GM21825 (cell line): Measurements from ENCODE around the gene UBL7.

Experiments
- ATAC-seq: cut with Tn5 transposase; IDR thresholded peaks from one replicate; pipeline ENCODE4 v1.9.1; 2021; ENCODE audit warnings: mild to moderate bottlenecking, moderate library complexity; ENCODE audit not compliant: unreplicated experiment

The UBL7 gene

GRCh38 chr15:74425630-74426029, 35.3 kb downstream of the UBL7 start:
- ATAC-seq = no peak

DNA sequence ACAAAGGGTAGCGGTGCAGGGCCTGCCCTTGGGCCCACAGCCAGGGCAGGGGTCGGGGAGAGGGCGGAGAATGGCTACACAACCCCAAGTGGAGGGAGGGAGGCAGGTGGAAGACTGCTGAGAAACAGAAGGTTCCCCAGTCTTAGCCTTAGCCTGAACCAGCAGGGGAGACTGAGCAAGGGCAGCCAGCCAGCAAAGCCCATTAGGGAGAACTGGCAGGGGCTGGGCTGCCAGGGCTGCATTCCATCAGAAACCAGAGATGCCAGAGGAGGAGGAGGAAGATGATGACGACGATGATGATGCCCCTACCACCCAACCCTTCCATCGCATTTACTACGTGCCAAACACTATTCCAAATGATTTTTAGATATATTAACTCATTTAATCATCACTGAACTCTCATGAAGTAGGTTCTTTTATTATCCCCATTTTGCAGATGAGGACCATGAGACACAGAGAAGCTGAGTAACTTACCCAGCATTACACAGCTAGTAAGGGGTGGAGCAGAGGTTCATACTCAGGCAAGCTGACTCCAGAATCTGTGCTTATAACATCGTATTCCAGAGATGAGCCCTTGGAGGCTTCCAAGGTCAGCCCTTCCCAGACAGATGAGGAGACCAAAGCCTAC, 35.9 kb downstream of the UBL7 start:
- no peak for ATAC-seq

DNA sequence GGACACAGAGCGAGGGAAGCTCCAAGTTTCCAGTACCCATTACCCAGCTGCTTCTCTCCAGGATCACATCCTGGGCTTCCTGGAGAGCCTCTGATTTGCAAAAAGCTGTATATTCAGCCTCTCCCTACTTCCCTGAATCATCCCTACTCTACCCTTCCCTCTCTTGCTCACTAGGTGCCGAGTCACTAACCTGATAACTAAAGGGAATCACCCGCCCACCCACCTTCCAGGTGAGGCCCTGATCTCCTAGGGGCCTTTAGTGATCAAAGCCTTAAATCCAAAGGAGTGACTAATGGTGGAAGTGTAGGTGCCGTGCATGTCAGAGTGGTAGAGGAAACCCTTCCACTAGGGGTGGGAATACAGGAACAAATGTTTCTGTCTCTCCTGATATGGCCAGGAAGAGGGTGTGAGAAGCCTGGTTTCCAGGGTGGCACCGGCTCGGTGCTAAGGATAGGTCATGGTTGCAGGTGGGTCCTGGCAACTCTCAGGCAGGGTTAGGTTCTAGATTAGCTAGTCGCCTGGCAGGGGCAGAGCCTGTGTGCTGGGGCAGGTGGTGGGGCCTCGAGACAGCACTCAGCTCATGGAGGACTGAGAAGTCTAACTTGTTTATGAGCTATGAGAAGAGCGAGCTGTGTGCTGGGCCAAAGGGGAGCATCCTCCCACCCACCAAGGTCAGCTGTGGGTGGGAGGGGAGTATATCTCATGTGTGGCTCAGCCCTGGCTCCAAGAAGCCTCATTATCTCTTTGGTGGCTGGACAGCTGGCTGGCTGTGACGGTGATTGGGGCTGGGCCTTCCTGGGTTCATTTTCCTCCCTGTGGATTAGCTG, 37.3 kb downstream of the UBL7 start:
- ATAC-seq = no peak

DNA sequence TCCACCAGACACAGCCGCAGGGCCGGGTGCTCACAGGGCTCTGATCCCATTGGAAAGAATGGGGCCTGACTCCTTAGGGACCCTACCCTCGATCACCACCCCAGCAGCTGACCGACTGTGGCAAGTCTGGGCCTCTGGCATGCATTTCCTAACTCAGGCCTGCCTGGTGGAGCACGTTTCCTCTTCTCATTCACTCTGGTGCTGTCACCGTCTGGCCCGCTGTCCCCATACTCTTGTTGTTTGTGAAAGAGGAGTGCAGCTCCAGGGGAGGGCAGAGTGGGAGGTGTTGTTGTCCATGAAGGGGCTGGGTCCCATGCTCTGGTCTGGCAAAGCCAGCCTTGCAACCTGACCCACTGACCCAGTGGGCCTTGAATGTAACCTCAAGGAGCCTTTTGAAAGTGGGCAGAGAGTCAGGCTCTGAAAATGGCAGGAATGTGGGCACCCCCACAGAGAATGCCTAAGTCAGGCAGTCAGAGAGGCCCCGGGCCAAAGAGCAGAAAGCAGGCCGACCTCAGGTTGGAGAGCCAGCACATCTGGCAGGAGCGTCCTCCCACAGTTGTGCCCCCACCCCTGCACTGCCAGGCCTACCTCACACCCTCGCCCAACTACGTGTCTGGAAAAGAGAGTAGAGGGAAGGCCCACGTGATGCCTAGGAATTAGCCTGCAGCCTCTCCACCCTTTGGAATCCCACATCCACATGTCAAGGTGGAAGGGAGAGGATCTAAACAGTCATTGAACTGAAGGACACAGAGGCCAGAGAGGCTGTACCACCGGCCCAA, 38.1 kb downstream of the UBL7 start:
- ATAC-seq = no peak

DNA sequence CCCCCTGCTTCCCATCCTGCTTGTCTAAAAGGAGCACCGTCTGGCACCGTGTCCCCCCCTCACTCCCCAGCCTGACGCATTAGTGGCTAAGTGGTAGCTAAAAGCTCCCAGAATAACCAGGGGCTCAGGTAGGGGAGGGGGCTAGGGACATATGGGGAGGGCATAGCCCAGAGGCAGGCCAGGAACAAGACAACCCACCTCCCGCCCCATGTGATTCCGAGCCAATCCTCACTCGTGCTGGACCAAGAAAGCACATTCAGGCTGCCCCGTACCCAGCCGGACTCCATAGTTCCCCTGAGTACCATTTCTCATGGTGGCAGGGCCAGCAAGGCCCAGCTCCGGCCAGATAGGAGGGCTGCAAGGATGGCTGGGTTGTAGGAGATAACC, 38.7 kb downstream of the UBL7 start:
- ATAC-seq = no peak

GRCh38 chr15:74421302-74422245, 39.4 kb downstream of the UBL7 start:
- ATAC-seq = no peak

GRCh38 chr15:74420193-74420905, 40.6 kb downstream of the UBL7 start:
- no peak for ATAC-seq

- ATAC-seq = no peak
Measured at GRCh38 chr15:74419432-74419831, 41.5 kb downstream of the UBL7 start.

- ATAC-seq = no peak
Measured at GRCh38 chr15:74418575-74419338, 42.2 kb downstream of the UBL7 start.

DNA sequence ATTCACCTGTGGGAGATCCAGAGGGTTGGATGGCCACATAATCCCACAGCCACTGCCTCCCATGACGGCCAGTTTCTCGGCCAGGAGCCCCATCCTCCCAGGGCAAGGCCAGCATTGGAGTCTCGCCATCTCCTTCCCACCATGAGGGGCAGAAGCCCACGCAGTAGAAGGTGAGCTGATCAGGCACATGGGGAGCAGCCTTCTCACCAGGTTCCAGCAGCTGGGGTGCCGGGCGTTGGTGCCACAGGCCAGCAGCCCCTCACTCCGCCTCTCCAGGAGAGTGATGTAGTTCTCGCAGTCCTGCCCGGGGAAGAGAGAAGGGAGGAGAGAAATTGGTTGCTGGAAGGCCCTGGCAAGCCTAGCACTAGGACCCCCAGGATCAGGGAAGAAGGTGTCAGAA, 43.3 kb downstream of the UBL7 start:
- no peak for ATAC-seq

- no peak for ATAC-seq
Measured at GRCh38 chr15:74417225-74417624, 43.7 kb downstream of the UBL7 start.

GRCh38 chr15:74415966-74416916, 44.7 kb downstream of the UBL7 start:
- ATAC-seq = no peak

- ATAC-seq = no peak
Measured at GRCh38 chr15:74414603-74415338, 46.2 kb downstream of the UBL7 start.

DNA sequence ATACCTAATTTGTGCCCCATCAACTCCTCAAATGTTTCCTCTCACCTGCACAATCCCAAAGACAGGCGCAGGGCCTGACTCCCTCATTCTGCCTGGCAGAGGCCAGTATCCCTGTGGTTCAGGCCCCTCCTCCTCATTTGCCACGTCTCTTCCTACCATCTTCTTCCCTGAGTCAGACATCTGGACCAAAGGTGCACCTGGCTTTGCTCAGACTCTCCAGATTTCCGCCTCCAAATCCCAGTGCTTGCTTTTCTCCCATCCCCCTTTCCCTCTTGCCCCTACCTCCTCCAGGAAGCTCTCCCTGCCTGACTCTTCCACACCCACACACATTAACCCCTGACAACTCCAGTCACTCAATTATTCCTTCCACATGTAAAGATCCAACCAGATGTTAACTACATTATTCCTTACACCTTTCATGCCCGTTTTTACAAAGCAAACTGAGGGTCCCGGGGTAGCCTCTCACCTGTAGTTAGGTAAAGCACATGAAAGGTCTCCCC, 46.8 kb downstream of the UBL7 start:
- ATAC-seq = no peak

GRCh38 chr15:74413350-74414080, 47.4 kb downstream of the UBL7 start:
- no peak for ATAC-seq

- ATAC-seq = no peak
Measured at GRCh38 chr15:74412159-74412558, 48.8 kb downstream of the UBL7 start.

DNA sequence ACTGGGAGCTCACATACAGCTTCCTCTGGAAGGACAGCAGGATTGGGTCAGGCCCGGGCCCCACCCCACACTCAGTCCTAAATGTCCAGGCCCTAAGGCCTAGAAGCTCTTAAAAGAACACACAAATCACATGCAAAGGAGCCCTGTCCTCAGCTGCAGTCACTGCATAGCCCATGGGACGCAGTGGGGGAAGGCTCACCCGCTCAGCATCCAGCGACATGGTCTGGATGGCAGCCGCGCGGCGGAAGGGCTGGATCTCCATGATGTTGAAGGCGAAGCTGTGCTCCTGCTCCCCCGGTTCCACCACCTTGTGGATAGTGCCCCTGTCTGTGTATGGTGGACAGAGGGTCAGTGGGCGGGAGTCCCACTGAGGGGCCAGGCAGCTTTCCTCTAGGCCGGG, 49.3 kb downstream of the UBL7 start:
- no peak for ATAC-seq
